Mesothelial cell of epicardium (in vitro differentiated cells): ENCODE data around the gene OLFM1. TPM values are rescaled to one million over a fixed set of nuclear protein-coding genes. Genes with fewer than 3 reads are reported as not detected.

Source experiments
- DNase-seq, 2 experiments: peaks; one replicate each; pipeline ENCODE4 v3.0.0; 2021; ENCODE audit warnings: low spot score in 2 of 2; ENCODE audit not compliant: unreplicated experiment in 2 of 2
- H3K27ac Mint-ChIP-seq: 2 replicates; pipeline ENCODE4 v1.8.0; 2021; ENCODE audit warnings: mixed read lengths
- H3K27me3 Mint-ChIP-seq: 2 replicates; pipeline ENCODE4 v1.8.0; 2021; ENCODE audit warnings: low read depth, mixed read lengths
- H3K36me3 Mint-ChIP-seq: 2 replicates; pipeline ENCODE4 v1.8.0; 2021; ENCODE audit warnings: mixed read lengths
- H3K4me1 Mint-ChIP-seq: 2 replicates; pipeline ENCODE4 v1.8.0; 2021; ENCODE audit warnings: mixed read lengths
- H3K4me3 Mint-ChIP-seq: 2 replicates; pipeline ENCODE4 v1.8.0; 2021; ENCODE audit warnings: mild to moderate bottlenecking, moderate library complexity, mixed read lengths
- H3K9me3 Mint-ChIP-seq: 2 replicates; pipeline ENCODE4 v1.8.0; 2021; ENCODE audit warnings: mixed read lengths
- total RNA-seq: library from RNA; stranded (reverse); gene quantifications from 3 replicates; pipeline ENCODE4 v1.2.1, GENCODE V29; 2021
- TF ChIP-seq, protein P1 (sequence below): fragments of 200-600 bp; sonication (generic); IDR thresholded peaks from one replicate; pipeline ENCODE4 v1.5.0; 2021; ENCODE audit warnings: antibody characterized with exemption; ENCODE audit not compliant: unreplicated experiment

Gene OLFM1
- total RNA-seq, 1 donor from 2014 or later = 2.0 TPM

DNA sequence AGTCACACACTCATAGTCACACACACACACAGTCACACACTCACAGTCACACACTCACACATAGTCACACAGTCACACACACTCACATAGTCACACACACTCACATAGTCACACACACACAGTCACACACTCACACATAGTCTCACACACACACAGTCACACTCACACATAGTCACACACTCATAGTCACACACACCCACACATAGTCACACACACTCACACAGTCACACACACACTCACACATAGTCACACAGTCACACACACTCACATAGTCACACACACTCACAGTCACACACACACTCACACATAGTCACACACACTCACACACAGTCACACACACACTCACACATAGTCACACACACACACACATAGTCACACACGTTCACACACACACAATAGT lies 4.1 kb downstream of the OLFM1 start:
- Mint-ChIP-seq H3K36me3 (no peaks in the 10 kb centered on the region), H3K9me3 (no peaks in the 10 kb centered on the region), H3K27me3 (peaks cover 77% of the 10 kb centered on the region), H3K4me1 (no peaks in the 10 kb centered on the region), H3K4me3 (no peak overlapping the region), H3K27ac (no peak overlapping the region)
- DNase-seq = no peak
- TF ChIP-seq, protein P1, sequence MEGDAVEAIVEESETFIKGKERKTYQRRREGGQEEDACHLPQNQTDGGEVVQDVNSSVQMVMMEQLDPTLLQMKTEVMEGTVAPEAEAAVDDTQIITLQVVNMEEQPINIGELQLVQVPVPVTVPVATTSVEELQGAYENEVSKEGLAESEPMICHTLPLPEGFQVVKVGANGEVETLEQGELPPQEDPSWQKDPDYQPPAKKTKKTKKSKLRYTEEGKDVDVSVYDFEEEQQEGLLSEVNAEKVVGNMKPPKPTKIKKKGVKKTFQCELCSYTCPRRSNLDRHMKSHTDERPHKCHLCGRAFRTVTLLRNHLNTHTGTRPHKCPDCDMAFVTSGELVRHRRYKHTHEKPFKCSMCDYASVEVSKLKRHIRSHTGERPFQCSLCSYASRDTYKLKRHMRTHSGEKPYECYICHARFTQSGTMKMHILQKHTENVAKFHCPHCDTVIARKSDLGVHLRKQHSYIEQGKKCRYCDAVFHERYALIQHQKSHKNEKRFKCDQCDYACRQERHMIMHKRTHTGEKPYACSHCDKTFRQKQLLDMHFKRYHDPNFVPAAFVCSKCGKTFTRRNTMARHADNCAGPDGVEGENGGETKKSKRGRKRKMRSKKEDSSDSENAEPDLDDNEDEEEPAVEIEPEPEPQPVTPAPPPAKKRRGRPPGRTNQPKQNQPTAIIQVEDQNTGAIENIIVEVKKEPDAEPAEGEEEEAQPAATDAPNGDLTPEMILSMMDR = no peak

DNA sequence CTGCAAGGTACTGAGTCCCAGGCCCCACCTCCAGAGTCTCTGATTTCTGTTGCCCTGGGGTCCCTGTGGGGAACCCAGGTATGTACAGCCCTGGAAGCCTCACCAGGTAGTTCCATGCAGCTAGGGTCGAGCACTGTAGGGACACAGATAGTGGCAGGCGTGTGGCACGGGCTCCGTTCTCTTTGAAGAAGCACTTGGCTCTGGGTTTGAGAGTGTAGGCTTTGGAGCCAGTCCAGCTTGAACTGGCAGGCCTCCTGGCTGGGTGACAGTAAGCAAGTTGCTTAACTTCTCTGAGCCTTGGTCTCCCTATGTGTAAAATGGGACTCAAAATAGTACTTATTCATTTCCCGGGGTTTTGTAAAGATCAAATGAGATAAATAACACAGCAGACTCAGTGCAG lies 5.6 kb downstream of the OLFM1 start:
- TF ChIP-seq, protein P1 = no peak
- Mint-ChIP-seq H3K27ac (no peak overlapping the region), H3K36me3 (no peaks in the 10 kb centered on the region), H3K27me3 (peaks cover 77% of the 10 kb centered on the region), H3K4me3 (no peak overlapping the region), H3K9me3 (no peaks in the 10 kb centered on the region), H3K4me1 (no peaks in the 10 kb centered on the region)
- no peak for DNase-seq

DNA sequence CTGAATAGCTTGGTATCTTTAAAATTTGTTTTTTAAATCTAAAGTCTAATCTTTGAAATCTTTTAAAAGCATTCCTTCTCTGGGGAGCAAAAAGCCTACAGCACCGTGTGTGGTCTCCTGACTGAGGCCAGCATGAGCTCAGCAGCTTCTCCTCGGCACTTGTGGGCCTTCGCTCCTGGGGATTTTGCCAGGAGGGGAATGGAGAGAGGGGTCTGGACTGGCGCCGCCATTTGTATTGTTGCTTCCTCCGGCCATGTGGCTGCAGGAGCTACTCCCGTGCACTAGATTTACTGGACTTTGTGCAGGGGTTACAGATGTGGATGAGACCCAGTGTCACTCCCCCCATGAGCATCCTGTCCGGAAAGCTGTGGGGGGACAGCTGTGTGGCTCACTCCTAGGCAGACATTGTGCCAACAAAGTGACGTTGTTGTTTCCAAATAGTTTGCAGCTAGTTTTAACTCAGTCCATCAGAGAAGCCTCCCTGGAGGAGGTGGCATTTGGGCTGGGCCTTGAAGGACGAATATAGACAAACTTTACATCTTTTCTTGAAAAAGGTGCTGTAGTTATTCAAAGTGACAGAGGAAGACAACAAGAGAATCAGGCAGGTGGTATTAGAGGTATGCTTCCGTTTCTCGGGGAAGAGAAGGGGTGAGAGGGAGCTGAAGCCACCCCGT lies 6.6 kb downstream of the OLFM1 start:
- TF ChIP-seq, protein P1 = no peak
- no peaks in the 10 kb centered on the region for H3K4me1 Mint-ChIP-seq
- H3K27ac Mint-ChIP-seq = no peak overlapping the region
- peaks cover 75% of the 10 kb centered on the region for H3K27me3 Mint-ChIP-seq
- H3K4me3 Mint-ChIP-seq = no peak overlapping the region
- H3K9me3 Mint-ChIP-seq = no peaks in the 10 kb centered on the region
- no peaks in the 10 kb centered on the region for H3K36me3 Mint-ChIP-seq
- DNase-seq = no peak

DNA sequence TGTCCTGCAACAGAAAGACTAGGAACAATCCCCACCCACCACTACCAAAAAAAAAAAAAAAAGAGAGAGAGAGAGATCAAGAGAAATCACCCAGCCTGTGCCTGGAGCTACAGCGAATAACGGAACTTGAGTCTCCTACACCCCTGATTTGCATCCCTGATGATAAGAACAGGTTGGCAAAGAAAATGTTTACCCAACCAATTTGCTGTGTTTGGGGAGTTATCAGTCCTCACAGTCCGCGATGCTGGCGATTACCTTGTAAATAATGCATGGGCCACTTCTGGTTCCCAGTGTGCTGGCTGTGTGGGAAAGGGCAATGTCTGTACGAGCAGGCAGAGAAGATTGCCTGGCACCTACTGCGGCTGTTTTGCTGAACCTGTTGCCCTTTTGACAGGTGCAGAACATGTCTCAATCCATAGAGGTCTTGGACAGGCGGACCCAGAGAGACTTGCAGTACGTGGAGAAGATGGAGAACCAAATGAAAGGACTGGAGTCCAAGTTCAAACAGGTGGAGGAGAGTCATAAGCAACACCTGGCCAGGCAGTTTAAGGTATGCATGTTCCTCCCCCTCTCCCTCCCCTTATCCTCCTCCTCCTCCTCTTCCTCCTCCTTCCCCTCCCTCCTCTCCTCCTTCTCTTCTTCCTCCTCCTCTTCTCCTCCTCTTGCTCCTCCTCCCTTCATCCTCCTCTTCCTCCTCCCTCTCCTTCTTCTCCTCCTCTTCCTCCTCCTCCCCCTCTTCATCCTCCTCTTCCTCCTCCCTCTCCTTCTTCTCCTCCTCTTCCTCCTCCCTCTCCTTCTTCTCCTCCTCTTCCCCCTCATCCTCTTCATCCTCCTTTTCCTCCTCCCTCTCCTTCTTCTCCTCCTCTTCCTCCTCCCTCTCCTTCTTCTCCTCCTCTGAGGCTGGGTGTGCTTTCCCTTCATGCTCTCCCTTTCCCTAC lies 8.3 kb downstream of the OLFM1 start:
- H3K27ac Mint-ChIP-seq = no peak overlapping the region
- H3K36me3 Mint-ChIP-seq = no peaks in the 10 kb centered on the region
- H3K4me1 Mint-ChIP-seq = no peaks in the 10 kb centered on the region
- H3K4me3 Mint-ChIP-seq = no peak overlapping the region
- peaks cover 74% of the 10 kb centered on the region for H3K27me3 Mint-ChIP-seq
- H3K9me3 Mint-ChIP-seq = no peaks in the 10 kb centered on the region
- no peak for DNase-seq
- TF ChIP-seq, protein P1 = no peak

DNA sequence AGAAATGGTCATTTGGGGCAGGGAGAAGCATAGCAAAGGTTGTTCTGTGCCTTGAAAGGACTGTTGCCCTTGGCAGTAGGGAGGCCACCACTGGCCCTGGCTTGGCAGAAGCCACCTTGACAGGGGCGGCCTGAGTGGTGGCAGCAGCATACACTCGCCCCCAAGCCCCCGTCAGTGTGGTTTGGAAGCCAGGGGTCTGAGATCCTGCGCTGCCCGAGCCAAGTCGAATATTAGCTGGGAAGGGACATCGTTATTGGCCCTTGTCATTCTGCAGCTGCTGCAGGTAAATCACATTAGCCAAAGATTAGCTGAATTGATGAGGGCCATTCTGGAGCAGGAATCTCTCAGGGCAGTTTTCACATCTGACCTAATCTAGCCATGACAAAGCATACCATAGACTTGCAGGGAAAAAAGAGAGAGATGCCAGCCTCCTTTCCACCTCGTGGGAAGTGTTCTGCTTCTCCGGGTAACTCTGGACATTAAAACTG lies 9.0 kb downstream of the OLFM1 start:
- H3K27ac Mint-ChIP-seq = no peak overlapping the region
- DNase-seq = no peak
- peaks cover 74% of the 10 kb centered on the region for H3K27me3 Mint-ChIP-seq
- H3K4me3 Mint-ChIP-seq = no peak overlapping the region
- H3K4me1 Mint-ChIP-seq = no peaks in the 10 kb centered on the region
- no peaks in the 10 kb centered on the region for H3K36me3 Mint-ChIP-seq
- TF ChIP-seq, protein P1 = no peak
- H3K9me3 Mint-ChIP-seq = no peaks in the 10 kb centered on the region
